HepG2 (cell line): ENCODE data around the gene ALX4.

Source experiments
- JUN ChIP-seq: sonication (generic); formaldehyde crosslinking; IDR thresholded peaks from 2 replicates; pipeline ENCODE4 v1.4.0; 2020; ENCODE audit warnings: mild to moderate bottlenecking, missing genetic modification reagents
- MIXL1 ChIP-seq: IDR thresholded peaks from 2 replicates; pipeline ENCODE4 v1.6.1; 2016
- SOX6 ChIP-seq, 2 experiments: fragments of 450-650 bp in 1 of 2; sonication (generic) in 1 of 2; formaldehyde crosslinking in 1 of 2; IDR thresholded peaks; 2 replicates each; pipeline versions ENCODE4 v1.4.0 to v1.6.1; 2017 to 2020; ENCODE audit warnings: antibody characterized with exemption in 1 of 2, mild to moderate bottlenecking in 1 of 2, missing genetic modification reagents in 1 of 2
- ZMYM3 ChIP-seq: sonication (generic); formaldehyde crosslinking; IDR thresholded peaks from 2 replicates; pipeline ENCODE4 v1.5.1; 2020; ENCODE audit warnings: mild to moderate bottlenecking, missing genetic modification reagents
- TF ChIP-seq, protein P1 (sequence below): sonication (generic); formaldehyde crosslinking; IDR thresholded peaks from 2 replicates; pipeline ENCODE4 v1.5.0; 2020; ENCODE audit warnings: mild to moderate bottlenecking, missing genetic modification reagents, moderate library complexity
- TF ChIP-seq, protein P2 (sequence below): sonication (generic); formaldehyde crosslinking; IDR thresholded peaks from 2 replicates; pipeline ENCODE4 v1.5.0; 2020; ENCODE audit warnings: missing genetic modification reagents
- TF ChIP-seq, protein P3 (sequence below): sonication (generic); formaldehyde crosslinking; IDR thresholded peaks from 2 replicates; pipeline ENCODE4 v1.8.1; 2023; ENCODE audit warnings: missing genetic modification reagents, inconsistent platforms, borderline replicate concordance

DNA sequence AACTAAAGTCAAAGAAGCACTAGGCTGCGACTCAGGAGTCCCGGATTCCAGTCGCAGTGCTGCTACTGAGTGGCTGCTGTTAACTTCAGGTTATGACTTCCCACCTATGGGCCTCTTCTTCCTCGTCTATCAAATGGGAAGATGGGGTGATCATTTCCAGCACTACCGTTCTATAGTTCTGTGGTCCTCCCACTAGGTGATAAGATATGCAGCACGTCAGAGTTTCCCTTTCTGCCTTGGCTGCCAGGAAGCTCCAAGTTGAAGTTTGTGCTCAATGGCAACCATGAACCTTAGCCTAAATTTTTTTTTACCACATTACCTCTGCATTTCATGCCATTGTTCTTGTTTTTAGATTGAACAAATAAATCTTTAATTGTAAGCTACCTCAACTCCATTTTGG lies 38.7 kb downstream of the ALX4 start:
- TF ChIP-seq, protein P1, sequence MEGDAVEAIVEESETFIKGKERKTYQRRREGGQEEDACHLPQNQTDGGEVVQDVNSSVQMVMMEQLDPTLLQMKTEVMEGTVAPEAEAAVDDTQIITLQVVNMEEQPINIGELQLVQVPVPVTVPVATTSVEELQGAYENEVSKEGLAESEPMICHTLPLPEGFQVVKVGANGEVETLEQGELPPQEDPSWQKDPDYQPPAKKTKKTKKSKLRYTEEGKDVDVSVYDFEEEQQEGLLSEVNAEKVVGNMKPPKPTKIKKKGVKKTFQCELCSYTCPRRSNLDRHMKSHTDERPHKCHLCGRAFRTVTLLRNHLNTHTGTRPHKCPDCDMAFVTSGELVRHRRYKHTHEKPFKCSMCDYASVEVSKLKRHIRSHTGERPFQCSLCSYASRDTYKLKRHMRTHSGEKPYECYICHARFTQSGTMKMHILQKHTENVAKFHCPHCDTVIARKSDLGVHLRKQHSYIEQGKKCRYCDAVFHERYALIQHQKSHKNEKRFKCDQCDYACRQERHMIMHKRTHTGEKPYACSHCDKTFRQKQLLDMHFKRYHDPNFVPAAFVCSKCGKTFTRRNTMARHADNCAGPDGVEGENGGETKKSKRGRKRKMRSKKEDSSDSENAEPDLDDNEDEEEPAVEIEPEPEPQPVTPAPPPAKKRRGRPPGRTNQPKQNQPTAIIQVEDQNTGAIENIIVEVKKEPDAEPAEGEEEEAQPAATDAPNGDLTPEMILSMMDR = no peak
- TF ChIP-seq SOX6 (IDR thresholded peaks at IDR 0.05) (no peak), SOX6 (CRISPR knock-in tag; IDR thresholded peaks at IDR 0.05) (no peak), JUN (CRISPR knock-in tag) (no peak), MIXL1 (CRISPR knock-in tag) (no peak), ZMYM3 (CRISPR knock-in tag) (no peak)
- TF ChIP-seq, protein P2, sequence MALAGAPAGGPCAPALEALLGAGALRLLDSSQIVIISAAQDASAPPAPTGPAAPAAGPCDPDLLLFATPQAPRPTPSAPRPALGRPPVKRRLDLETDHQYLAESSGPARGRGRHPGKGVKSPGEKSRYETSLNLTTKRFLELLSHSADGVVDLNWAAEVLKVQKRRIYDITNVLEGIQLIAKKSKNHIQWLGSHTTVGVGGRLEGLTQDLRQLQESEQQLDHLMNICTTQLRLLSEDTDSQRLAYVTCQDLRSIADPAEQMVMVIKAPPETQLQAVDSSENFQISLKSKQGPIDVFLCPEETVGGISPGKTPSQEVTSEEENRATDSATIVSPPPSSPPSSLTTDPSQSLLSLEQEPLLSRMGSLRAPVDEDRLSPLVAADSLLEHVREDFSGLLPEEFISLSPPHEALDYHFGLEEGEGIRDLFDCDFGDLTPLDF (CRISPR knock-in tag) = no peak
- TF ChIP-seq, protein P3, sequence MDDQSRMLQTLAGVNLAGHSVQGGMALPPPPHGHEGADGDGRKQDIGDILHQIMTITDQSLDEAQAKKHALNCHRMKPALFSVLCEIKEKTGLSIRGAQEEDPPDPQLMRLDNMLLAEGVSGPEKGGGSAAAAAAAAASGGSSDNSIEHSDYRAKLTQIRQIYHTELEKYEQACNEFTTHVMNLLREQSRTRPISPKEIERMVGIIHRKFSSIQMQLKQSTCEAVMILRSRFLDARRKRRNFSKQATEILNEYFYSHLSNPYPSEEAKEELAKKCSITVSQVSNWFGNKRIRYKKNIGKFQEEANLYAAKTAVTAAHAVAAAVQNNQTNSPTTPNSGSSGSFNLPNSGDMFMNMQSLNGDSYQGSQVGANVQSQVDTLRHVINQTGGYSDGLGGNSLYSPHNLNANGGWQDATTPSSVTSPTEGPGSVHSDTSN = no peak
